ENCODE measurements around the gene SNAP47.

- no peak for TF ChIP-seq CTCF (IDR thresholded peaks at IDR 0.05)
- no peak for TF ChIP-seq POLR2A (IDR thresholded peaks at IDR 0.05)
These were observed 18.9 kb downstream of the SNAP47 start for GRCh38 chr1:227753999-227754711.
